ENCODE measurements around the gene SHISA8.

The SHISA8 gene

GRCh38 chr22:41911001-41911611 is 3.8 kb downstream of the SHISA8 start:
- Histone ChIP-seq H3K4me1 (ENCODE audit: control insufficient read depth, insufficient read depth, low read length) (peaks cover 33% of the 10 kb centered on the region; the same call in 1 of the 2 replicates), H3K4me3 (ENCODE audit: low read depth, low read length) (no peak overlapping the region), H3K9me3 (ENCODE audit: control insufficient read depth, insufficient read depth, low read depth, low read length) (no peaks in the 10 kb centered on the region), H3K27ac (ENCODE audit: low read depth, low read length) (no peak overlapping the region), H3K36me3 (ENCODE audit: control insufficient read depth, insufficient read depth, low read length) (peaks cover 19% of the 10 kb centered on the region), H3K27me3 (ENCODE audit: control insufficient read depth, insufficient read depth, low read length) (peaks cover 85% of the 10 kb centered on the region), H3K9ac (ENCODE audit: low read length) (no peak overlapping the region)

GRCh38 chr22:41910050-41911000 is 4.5 kb downstream of the SHISA8 start:
- peaks cover 77% of the 10 kb centered on the region for H3K27me3 ChIP-seq (ENCODE audit: control insufficient read depth, insufficient read depth, low read length)
- H3K9me3 ChIP-seq (ENCODE audit: control insufficient read depth, insufficient read depth, low read depth, low read length): no peaks in the 10 kb centered on the region

DNA sequence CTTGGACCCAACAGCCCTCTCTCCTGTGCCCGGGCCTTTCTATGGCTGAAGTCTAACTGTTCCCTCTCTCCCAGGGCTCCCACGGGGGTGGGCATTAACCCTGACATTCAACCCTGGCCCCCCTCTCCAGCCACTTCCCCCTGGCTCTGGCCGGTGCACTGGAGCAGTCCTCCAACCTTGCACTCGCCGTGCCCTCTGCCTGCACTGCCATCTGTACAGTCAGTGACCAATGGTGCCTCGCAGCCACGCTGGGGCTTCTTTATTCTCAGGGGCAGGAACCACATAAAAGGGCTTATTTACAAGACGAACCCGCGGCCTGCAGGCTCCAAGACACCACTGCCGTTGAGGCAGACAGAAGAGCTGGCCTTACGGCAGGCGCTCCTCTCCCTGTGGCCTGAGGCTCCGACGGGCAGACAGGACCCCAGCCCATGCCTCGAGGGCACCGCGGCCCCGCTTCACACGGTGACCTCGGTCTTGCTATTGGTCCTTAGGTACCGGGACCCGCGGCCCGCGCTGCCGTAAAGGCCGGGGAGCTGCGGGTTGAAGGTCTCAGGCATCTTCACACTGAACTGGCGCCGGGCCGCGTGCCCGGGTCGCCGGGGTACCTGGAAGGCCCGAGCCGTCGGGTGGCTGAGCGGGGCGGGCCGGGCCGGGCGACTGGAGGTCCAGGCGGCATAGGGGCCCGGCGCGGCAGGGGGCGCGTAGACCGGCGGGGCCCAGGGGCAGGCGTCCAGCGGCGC is 5.4 kb downstream of the SHISA8 start:
- H3K4me3 ChIP-seq (ENCODE audit: low read depth, low read length): peak overlapping the region; percentile 40; the same call in 1 of the 2 replicates
- no peak overlapping the region for H3K27ac ChIP-seq (ENCODE audit: low read depth, low read length)
- H3K27me3 ChIP-seq (ENCODE audit: control insufficient read depth, insufficient read depth, low read length): peaks cover 68% of the 10 kb centered on the region
- H3K4me1 ChIP-seq (ENCODE audit: control insufficient read depth, insufficient read depth, low read length): peaks cover 27% of the 10 kb centered on the region; the same call in 1 of the 2 replicates
- H3K9me3 ChIP-seq (ENCODE audit: control insufficient read depth, insufficient read depth, low read depth, low read length): no peaks in the 10 kb centered on the region
- H3K9ac ChIP-seq (ENCODE audit: low read length): no peak overlapping the region
- H3K36me3 ChIP-seq (ENCODE audit: control insufficient read depth, insufficient read depth, low read length): peaks cover 35% of the 10 kb centered on the region

More at GRCh38 chr22:41910050-41911000, 4.5 kb downstream of the SHISA8 start:
- Histone ChIP-seq H3K4me3 (ENCODE audit: low read depth, low read length) (peak overlapping the region; percentile 40; the same call in 1 of the 2 replicates), H3K9ac (ENCODE audit: low read length) (no peak overlapping the region), H3K36me3 (ENCODE audit: control insufficient read depth, insufficient read depth, low read length) (peaks cover 26% of the 10 kb centered on the region), H3K4me1 (ENCODE audit: control insufficient read depth, insufficient read depth, low read length) (peaks cover 27% of the 10 kb centered on the region; the same call in 1 of the 2 replicates), H3K27ac (ENCODE audit: low read depth, low read length) (no peak overlapping the region)

- no peaks in the 10 kb centered on the region for H3K9me3 ChIP-seq (ENCODE audit: control insufficient read depth, insufficient read depth, low read depth, low read length)
- peaks cover 43% of the 10 kb centered on the region for H3K36me3 ChIP-seq (ENCODE audit: control insufficient read depth, insufficient read depth, low read length)
- peaks cover 27% of the 10 kb centered on the region; the same call in 1 of the 2 replicates for H3K4me1 ChIP-seq (ENCODE audit: control insufficient read depth, insufficient read depth, low read length)
- no peak overlapping the region for H3K4me3 ChIP-seq (ENCODE audit: low read depth, low read length)
- peaks cover 60% of the 10 kb centered on the region for H3K27me3 ChIP-seq (ENCODE audit: control insufficient read depth, insufficient read depth, low read length)
- H3K27ac ChIP-seq (ENCODE audit: low read depth, low read length): no peak overlapping the region
- no peak overlapping the region for H3K9ac ChIP-seq (ENCODE audit: low read length)
These were observed 6.2 kb downstream of the SHISA8 start for GRCh38 chr22:41908411-41909309.

GRCh38 chr22:41907436-41908401 is 7.2 kb downstream of the SHISA8 start:
- Histone ChIP-seq H3K27ac (ENCODE audit: low read depth, low read length) (no peak overlapping the region), H3K27me3 (ENCODE audit: control insufficient read depth, insufficient read depth, low read length) (peaks cover 51% of the 10 kb centered on the region), H3K36me3 (ENCODE audit: control insufficient read depth, insufficient read depth, low read length) (peaks cover 53% of the 10 kb centered on the region), H3K9ac (ENCODE audit: low read length) (peak overlapping the region; percentile 23), H3K4me1 (ENCODE audit: control insufficient read depth, insufficient read depth, low read length) (peaks cover 23% of the 10 kb centered on the region; the same call in 1 of the 2 replicates), H3K9me3 (ENCODE audit: control insufficient read depth, insufficient read depth, low read depth, low read length) (no peaks in the 10 kb centered on the region), H3K4me3 (ENCODE audit: low read depth, low read length) (no peak overlapping the region)

- peaks cover 42% of the 10 kb centered on the region for H3K27me3 ChIP-seq (ENCODE audit: control insufficient read depth, insufficient read depth, low read length)
- H3K4me1 ChIP-seq (ENCODE audit: control insufficient read depth, insufficient read depth, low read length): peaks cover 23% of the 10 kb centered on the region; the same call in 1 of the 2 replicates
- H3K4me3 ChIP-seq (ENCODE audit: low read depth, low read length): no peak overlapping the region
- no peak overlapping the region for H3K9ac ChIP-seq (ENCODE audit: low read length)
- no peaks in the 10 kb centered on the region for H3K9me3 ChIP-seq (ENCODE audit: control insufficient read depth, insufficient read depth, low read depth, low read length)
- H3K36me3 ChIP-seq (ENCODE audit: control insufficient read depth, insufficient read depth, low read length): peaks cover 62% of the 10 kb centered on the region
- H3K27ac ChIP-seq (ENCODE audit: low read depth, low read length): no peak overlapping the region
These were observed 8.1 kb downstream of the SHISA8 start for GRCh38 chr22:41906822-41907221.

- no peak overlapping the region for H3K4me3 ChIP-seq (ENCODE audit: low read depth, low read length)
- no peak overlapping the region for H3K9ac ChIP-seq (ENCODE audit: low read length)
- peaks cover 30% of the 10 kb centered on the region for H3K27me3 ChIP-seq (ENCODE audit: control insufficient read depth, insufficient read depth, low read length)
- H3K27ac ChIP-seq (ENCODE audit: low read depth, low read length): no peak overlapping the region
- peaks cover 20% of the 10 kb centered on the region; the same call in 1 of the 2 replicates for H3K4me1 ChIP-seq (ENCODE audit: control insufficient read depth, insufficient read depth, low read length)
- peaks cover 74% of the 10 kb centered on the region for H3K36me3 ChIP-seq (ENCODE audit: control insufficient read depth, insufficient read depth, low read length)
- no peaks in the 10 kb centered on the region for H3K9me3 ChIP-seq (ENCODE audit: control insufficient read depth, insufficient read depth, low read depth, low read length)
These were observed 9.3 kb downstream of the SHISA8 start for GRCh38 chr22:41905411-41906202.

DNA sequence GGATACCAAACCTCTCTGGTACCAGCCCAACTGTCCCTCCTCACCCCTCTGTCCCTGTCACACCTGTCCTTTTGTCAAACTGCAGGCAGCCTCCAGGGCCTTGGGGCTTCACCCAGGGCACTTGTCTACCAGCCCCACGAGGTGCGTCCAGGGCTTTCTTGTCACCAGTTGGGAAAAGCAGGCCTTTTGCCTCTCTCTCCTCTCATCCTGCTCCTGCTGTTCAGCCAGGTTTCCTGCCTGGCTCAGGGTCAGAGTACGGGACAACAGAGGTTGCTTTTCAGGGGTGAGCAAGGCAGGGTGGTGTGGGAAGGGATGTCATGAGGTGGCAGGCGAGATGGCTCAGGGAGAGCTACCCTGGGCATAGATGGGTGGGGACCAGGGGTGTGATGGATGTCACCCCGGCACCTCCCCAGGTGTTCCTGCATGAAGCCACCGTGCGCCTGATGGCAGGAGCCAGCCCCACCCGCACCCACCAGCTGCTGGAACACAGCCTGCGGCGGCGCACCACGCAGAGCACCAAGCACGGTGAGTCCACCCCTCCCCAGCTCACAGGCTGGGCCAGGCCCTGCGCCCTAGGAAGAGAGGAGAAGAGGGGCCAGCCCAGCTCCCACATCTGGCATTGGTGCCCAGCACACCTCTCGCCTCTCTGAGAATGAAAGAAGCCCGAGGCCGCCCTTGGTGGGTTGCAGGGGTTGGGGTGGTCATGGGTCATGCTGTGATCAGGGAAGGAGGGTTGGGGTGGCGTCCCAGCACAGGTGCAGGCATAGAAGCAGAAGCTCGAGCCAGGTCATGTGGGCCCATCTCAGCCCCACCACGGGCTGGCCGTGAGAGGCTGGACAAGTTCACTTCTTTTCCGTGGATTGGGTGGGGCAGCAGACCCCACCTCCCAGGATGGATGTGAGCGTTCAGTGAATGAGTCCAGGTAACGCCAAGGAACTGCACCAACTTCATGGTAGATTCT is 10.1 kb downstream of the SHISA8 start:
- H3K4me3 ChIP-seq (ENCODE audit: low read depth, low read length): no peak overlapping the region
- H3K9ac ChIP-seq (ENCODE audit: low read length): no peak overlapping the region
- peaks cover 21% of the 10 kb centered on the region for H3K27me3 ChIP-seq (ENCODE audit: control insufficient read depth, insufficient read depth, low read length)
- H3K36me3 ChIP-seq (ENCODE audit: control insufficient read depth, insufficient read depth, low read length): peaks cover 82% of the 10 kb centered on the region
- no peak overlapping the region for H3K27ac ChIP-seq (ENCODE audit: low read depth, low read length)
- H3K9me3 ChIP-seq (ENCODE audit: control insufficient read depth, insufficient read depth, low read depth, low read length): no peaks in the 10 kb centered on the region
- H3K4me1 ChIP-seq (ENCODE audit: control insufficient read depth, insufficient read depth, low read length): peaks cover 17% of the 10 kb centered on the region; the same call in 1 of the 2 replicates
